Epidermal melanocyte (primary cell): ENCODE results near the gene FADD.

Source experiments
- DNase-seq: peaks from one replicate; pipeline ENCODE4 v3.0.0; 2011; ENCODE audit warnings: low spot score; ENCODE audit not compliant: insufficient read length

FADD gene

GRCh38 chr11:70233511-70233934 lies 30.4 kb downstream of the FADD start:
- no peak for DNase-seq

- no peak for DNase-seq
Measured at GRCh38 chr11:70233962-70234361, 30.9 kb downstream of the FADD start.

GRCh38 chr11:70240337-70240736 lies 37.2 kb downstream of the FADD start:
- DNase-seq = no peak

- no peak for DNase-seq
Measured at GRCh38 chr11:70241709-70242108, 38.6 kb downstream of the FADD start.

GRCh38 chr11:70242885-70243284 lies 39.8 kb downstream of the FADD start:
- DNase-seq = no peak

GRCh38 chr11:70243912-70244652 lies 41.0 kb downstream of the FADD start:
- no peak for DNase-seq

- DNase-seq = no peak
Measured at GRCh38 chr11:70244698-70245097, 41.6 kb downstream of the FADD start.

- no peak for DNase-seq
Measured at GRCh38 chr11:70246196-70246595, 43.1 kb downstream of the FADD start.

GRCh38 chr11:70247042-70247709 lies 44.1 kb downstream of the FADD start:
- DNase-seq = no peak

GRCh38 chr11:70247710-70248072 lies 44.6 kb downstream of the FADD start:
- DNase-seq = no peak

- DNase-seq = no peak
Measured at GRCh38 chr11:70250876-70251658, 48.0 kb downstream of the FADD start.

- DNase-seq = no peak
Measured at GRCh38 chr11:70251659-70252321, 48.7 kb downstream of the FADD start.

- DNase-seq = no peak
Measured at GRCh38 chr11:70252844-70253243, 49.7 kb downstream of the FADD start.

- DNase-seq = no peak
Measured at GRCh38 chr11:70255477-70256116, 52.5 kb downstream of the FADD start.
